CD14-positive monocyte (primary cell): ENCODE data around the gene ADAMTS15. TPM values are rescaled to one million over a fixed set of nuclear protein-coding genes. Genes with fewer than 3 reads are reported as not detected.

Source experiments
- DNase-seq, 3 donors: peaks; one replicate each; pipeline ENCODE4 v3.0.0-alpha.2; 2011 to 2022
- H2AFZ ChIP-seq: 2 replicates; pipeline ENCODE4 v1.6.0; 2012; ENCODE audit warnings: mild to moderate bottlenecking, low read depth, low read length, inconsistent platforms; ENCODE audit not compliant: insufficient read depth, poor library complexity, severe bottlenecking
- H3K27ac ChIP-seq, 2 donors: 1 replicate in 1 of 2; 2 replicates in 1 of 2; pipeline ENCODE4 v1.5.1; 2012 to 2013; ENCODE audit warnings: low read length in 2 of 2, control low read depth in 1 of 2, inconsistent platforms in 1 of 2, low read depth in 1 of 2, mild to moderate bottlenecking in 1 of 2
- H3K27me3 ChIP-seq, 2 donors: one replicate each; pipeline versions ENCODE4 v1.6.0 to v1.6.1; 2011 to 2013; ENCODE audit warnings: low read length in 2 of 2; ENCODE audit not compliant: control insufficient read depth in 2 of 2, insufficient read depth in 2 of 2
- H3K36me3 ChIP-seq, 2 donors: replicated peaks in 1 of 2; 1 replicate in 1 of 2; 2 replicates in 1 of 2; pipeline versions ENCODE4 v1.5.1 to v1.6.1; 2012 to 2013; ENCODE audit warnings: low read length in 2 of 2, control low read depth in 1 of 2, inconsistent platforms in 1 of 2, mild to moderate bottlenecking in 1 of 2; ENCODE audit not compliant: insufficient read depth in 2 of 2, control insufficient read depth in 1 of 2
- H3K4me1 ChIP-seq, 2 donors: 1 replicate in 1 of 2; 2 replicates in 1 of 2; pipeline versions ENCODE4 v1.5.1 to v1.6.1; 2012 to 2013; ENCODE audit warnings: low read length in 2 of 2, control low read depth in 1 of 2, inconsistent platforms in 1 of 2, mild to moderate bottlenecking in 1 of 2, moderate library complexity in 1 of 2; ENCODE audit not compliant: insufficient read depth in 2 of 2, control insufficient read depth in 1 of 2
- H3K4me2 ChIP-seq: replicated peaks from 2 replicates; pipeline ENCODE3; 2012; ENCODE audit warnings: low read length, moderate library complexity, mild to moderate bottlenecking; ENCODE audit not compliant: poor library complexity, severe bottlenecking; ENCODE audit errors: extremely low read depth
- H3K4me3 ChIP-seq, 3 experiments: fragments of 200-600 bp in 1 of 3; sonication (generic) in 1 of 3; replicated peaks in 1 of 3; 1 replicate in 2 of 3; 2 replicates in 1 of 3; pipeline ENCODE4 v1.5.1; 2011 to 2013; ENCODE audit warnings: low read length in 3 of 3, mild to moderate bottlenecking in 3 of 3, control low read depth in 2 of 3, low read depth in 2 of 3, inconsistent platforms in 1 of 3, moderate library complexity in 1 of 3
- H3K79me2 ChIP-seq: 2 replicates; pipeline ENCODE4 v1.6.0; 2012; ENCODE audit warnings: mild to moderate bottlenecking, control low read depth, inconsistent platforms, low read length, moderate library complexity; ENCODE audit not compliant: insufficient read depth
- H3K9ac ChIP-seq: 2 replicates; pipeline ENCODE4 v1.6.0; 2017; ENCODE audit warnings: low read length, mild to moderate bottlenecking; ENCODE audit not compliant: insufficient read depth, poor library complexity, severe bottlenecking
- H3K9me3 ChIP-seq, 2 donors: replicated peaks in 1 of 2; 1 replicate in 1 of 2; 2 replicates in 1 of 2; pipeline versions ENCODE4 v1.5.1 to v1.6.1; 2012 to 2013; ENCODE audit warnings: low read length in 2 of 2, control low read depth in 1 of 2; ENCODE audit not compliant: control insufficient read depth in 1 of 2, insufficient read depth in 1 of 2
- H4K20me1 ChIP-seq: 2 replicates; pipeline ENCODE4 v1.6.0; 2012; ENCODE audit warnings: mild to moderate bottlenecking, low read length, control low read depth, moderate library complexity; ENCODE audit not compliant: insufficient read depth
- H3K27ac Mint-ChIP-seq, 7 donors: one replicate each; pipeline ENCODE4 v1.8.0; 2020; ENCODE audit warnings: mild to moderate bottlenecking in 7 of 7, mixed read lengths in 7 of 7, moderate library complexity in 6 of 7, inconsistent platforms in 2 of 7
- H3K27me3 Mint-ChIP-seq, 3 donors: one replicate each; pipeline ENCODE4 v1.8.0; 2021 to 2022; ENCODE audit warnings: low read depth in 3 of 3, mild to moderate bottlenecking in 3 of 3, mixed read lengths in 3 of 3, moderate library complexity in 3 of 3, inconsistent platforms in 1 of 3
- H3K36me3 Mint-ChIP-seq, 2 donors: one replicate each; pipeline ENCODE4 v1.8.0; 2020; ENCODE audit warnings: mixed read lengths in 2 of 2, inconsistent platforms in 1 of 2, mild to moderate bottlenecking in 1 of 2
- H3K4me1 Mint-ChIP-seq: one replicate; pipeline ENCODE4 v1.8.0; 2020; ENCODE audit warnings: mild to moderate bottlenecking, mixed read lengths
- H3K4me3 Mint-ChIP-seq, 2 donors: one replicate each; pipeline ENCODE4 v1.8.0; 2020; ENCODE audit warnings: mild to moderate bottlenecking in 2 of 2, mixed read lengths in 2 of 2, moderate library complexity in 1 of 2
- H3K9me3 Mint-ChIP-seq, 7 donors: one replicate each; pipeline ENCODE4 v1.8.0; 2020 to 2022; ENCODE audit warnings: mixed read lengths in 7 of 7, mild to moderate bottlenecking in 6 of 7, moderate library complexity in 6 of 7, inconsistent platforms in 2 of 7
- WGBS: methylation state at CpG from one replicate; pipeline ENCODE4 v1.1.5; 2013; ENCODE audit warnings: missing lambda C conversion rate; ENCODE audit not compliant: insufficient coverage; 5-methylcytosine and 5-hydroxymethylcytosine counted together
- intact Hi-C, 2 donors: fragments of 100-400 bp; cut with micrococcal nuclease; formaldehyde crosslinking; loops; one replicate each; pipeline versions ENCODE4 v1.15.0 to v1.15.1; 2023
- polyA plus RNA-seq, 3 donors: library from polyadenylated mRNA; depleted of rRNA in 1 of 3; unstranded in 2 of 3; stranded (reverse) in 1 of 3; fragments of 300-500 nt in 2 of 3; fragments of >200 nt in 1 of 3; fragmentation: Illumina TruSeq in 2 of 3; gene quantifications; 1 replicate in 2 of 3; 2 replicates in 1 of 3; pipeline ENCODE4 v1.2.3, GENCODE V29; 2012 to 2021
- TF ChIP-seq, protein P1 (sequence below): fragments of 200-600 bp; IDR thresholded peaks from one replicate; pipeline ENCODE4 v1.8.0; 2022; ENCODE audit warnings: antibody characterized with exemption, mild to moderate bottlenecking

The ADAMTS15 gene
- polyA plus RNA-seq, 3 donors = not detected

DNA sequence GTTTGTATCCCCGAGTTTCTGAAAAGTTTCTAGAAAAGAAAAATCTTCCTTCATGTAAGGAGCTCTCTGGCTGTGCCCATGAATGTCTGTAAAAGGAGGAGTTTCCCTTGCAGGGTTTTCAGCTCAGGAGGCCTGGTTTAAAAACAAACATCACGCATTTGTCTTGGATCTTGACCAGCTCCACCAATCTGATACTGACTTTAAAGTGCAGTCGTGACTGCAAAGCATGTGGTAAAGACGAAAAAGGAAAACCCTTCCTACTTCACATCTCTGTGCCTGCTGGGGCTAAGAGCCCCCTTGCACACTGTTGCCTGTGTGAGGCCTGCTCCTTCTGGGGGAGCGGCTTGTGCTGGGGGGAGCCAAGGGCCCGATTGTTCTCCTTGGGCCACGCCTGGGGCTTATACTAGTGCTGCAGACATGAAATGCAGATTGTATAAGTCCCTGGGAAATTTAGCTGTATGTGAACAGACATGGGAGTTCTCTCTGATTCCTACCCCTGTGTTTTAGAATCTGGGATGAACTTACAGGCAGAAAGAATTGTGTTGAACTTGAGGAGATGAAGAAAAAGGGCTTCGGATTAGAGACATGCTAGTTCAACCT, 62.1 kb downstream of the ADAMTS15 start:
- Mint-ChIP-seq H3K9me3 (peaks cover 7 to 23% (median 14%) of the 10 kb centered on the region in 7 donors), H3K36me3 (no peaks in the 10 kb centered on the region), H3K4me3 (no peak overlapping the region), H3K27ac (no peak overlapping the region), H3K27me3 (peaks cover 0 to 7% (median 2%) of the 10 kb centered on the region in 3 donors), H3K4me1 (no peaks in the 10 kb centered on the region)
- Histone ChIP-seq H3K4me2 (no peak overlapping the region), H3K27me3 (no peaks in the 10 kb centered on the region), H3K79me2 (no peaks in the 10 kb centered on the region), H4K20me1 (no peaks in the 10 kb centered on the region), H3K9me3 (peaks cover 11 to 13% of the 10 kb centered on the region in 2 donors), H3K9ac (no peak overlapping the region), H2AFZ (no peak overlapping the region), H3K4me1 (no peaks in the 10 kb centered on the region), H3K36me3 (no peaks in the 10 kb centered on the region), H3K27ac (no peak overlapping the region), H3K4me3 (no peak overlapping the region)
- intact Hi-C loops = no loop called here
- TF ChIP-seq, protein P1, sequence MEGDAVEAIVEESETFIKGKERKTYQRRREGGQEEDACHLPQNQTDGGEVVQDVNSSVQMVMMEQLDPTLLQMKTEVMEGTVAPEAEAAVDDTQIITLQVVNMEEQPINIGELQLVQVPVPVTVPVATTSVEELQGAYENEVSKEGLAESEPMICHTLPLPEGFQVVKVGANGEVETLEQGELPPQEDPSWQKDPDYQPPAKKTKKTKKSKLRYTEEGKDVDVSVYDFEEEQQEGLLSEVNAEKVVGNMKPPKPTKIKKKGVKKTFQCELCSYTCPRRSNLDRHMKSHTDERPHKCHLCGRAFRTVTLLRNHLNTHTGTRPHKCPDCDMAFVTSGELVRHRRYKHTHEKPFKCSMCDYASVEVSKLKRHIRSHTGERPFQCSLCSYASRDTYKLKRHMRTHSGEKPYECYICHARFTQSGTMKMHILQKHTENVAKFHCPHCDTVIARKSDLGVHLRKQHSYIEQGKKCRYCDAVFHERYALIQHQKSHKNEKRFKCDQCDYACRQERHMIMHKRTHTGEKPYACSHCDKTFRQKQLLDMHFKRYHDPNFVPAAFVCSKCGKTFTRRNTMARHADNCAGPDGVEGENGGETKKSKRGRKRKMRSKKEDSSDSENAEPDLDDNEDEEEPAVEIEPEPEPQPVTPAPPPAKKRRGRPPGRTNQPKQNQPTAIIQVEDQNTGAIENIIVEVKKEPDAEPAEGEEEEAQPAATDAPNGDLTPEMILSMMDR = no peak
- no peak for DNase-seq
- 95% methylated on average over 4 of the region's 8 CpGs for WGBS

DNA sequence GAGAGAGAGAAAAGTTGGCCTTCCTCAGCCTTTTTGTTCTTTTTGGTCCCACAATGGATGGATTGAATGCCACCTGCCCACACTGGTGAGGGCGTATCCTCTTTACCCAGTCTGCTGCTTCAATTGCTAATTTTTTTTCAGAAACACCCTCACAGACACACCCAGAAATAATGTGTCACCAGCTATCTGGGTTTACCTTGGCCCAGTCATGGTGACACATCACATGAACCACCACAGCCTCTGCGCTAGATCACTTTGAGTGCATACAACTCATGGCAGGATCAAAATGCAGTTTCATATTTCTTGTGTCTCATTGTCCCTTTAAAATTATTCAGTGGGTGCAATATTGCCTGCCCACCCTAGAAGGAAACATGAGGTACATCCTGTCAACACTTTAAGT, 63.3 kb downstream of the ADAMTS15 start:
- no peak overlapping the region for H3K4me3 Mint-ChIP-seq
- TF ChIP-seq, protein P1 = no peak
- no peaks in the 10 kb centered on the region for H3K79me2 ChIP-seq
- H3K4me1 ChIP-seq = no peaks in the 10 kb centered on the region
- no peak overlapping the region for H3K9ac ChIP-seq
- H3K4me2 ChIP-seq = no peak overlapping the region
- no peaks in the 10 kb centered on the region for H3K36me3 ChIP-seq
- H3K36me3 Mint-ChIP-seq = no peaks in the 10 kb centered on the region
- no peak overlapping the region for H2AFZ ChIP-seq
- no peak for DNase-seq
- peaks cover 11 to 13% of the 10 kb centered on the region in 2 donors for H3K9me3 ChIP-seq
- H3K4me3 ChIP-seq = no peak overlapping the region
- H3K9me3 Mint-ChIP-seq = peaks cover 0 to 15% (median 12%) of the 10 kb centered on the region in 7 donors
- H3K27ac Mint-ChIP-seq = no peak overlapping the region
- intact Hi-C loops = no loop called here
- no peaks in the 10 kb centered on the region for H4K20me1 ChIP-seq
- peaks cover 0 to 7% (median 2%) of the 10 kb centered on the region in 3 donors for H3K27me3 Mint-ChIP-seq
- H3K27ac ChIP-seq = no peak overlapping the region
- no peaks in the 10 kb centered on the region for H3K4me1 Mint-ChIP-seq
- 97% methylated on average over 2 of the region's 2 CpGs for WGBS
- H3K27me3 ChIP-seq = no peaks in the 10 kb centered on the region
